Duodenal mucosa (tissue), 2 donors: ENCODE measurements around the gene HOXD4.

Source experiments
- H3K27ac ChIP-seq: one replicate; pipeline ENCODE4 v1.7.0; 2013; ENCODE audit warnings: low read depth, low read length
- H3K27me3 ChIP-seq, 2 donors: one replicate each; pipeline ENCODE4 v1.7.0; 2013; ENCODE audit warnings: low read length in 2 of 2, control low read depth in 1 of 2; ENCODE audit not compliant: insufficient read depth in 2 of 2, control insufficient read depth in 1 of 2
- H3K36me3 ChIP-seq, 2 donors: one replicate each; pipeline ENCODE4 v1.7.0; 2013; ENCODE audit warnings: low read length in 2 of 2, control low read depth in 1 of 2; ENCODE audit not compliant: insufficient read depth in 2 of 2, control insufficient read depth in 1 of 2
- H3K4me1 ChIP-seq, 2 donors: one replicate each; pipeline ENCODE4 v1.7.0; 2013; ENCODE audit warnings: low read length in 2 of 2, control low read depth in 1 of 2; ENCODE audit not compliant: insufficient read depth in 2 of 2, control insufficient read depth in 1 of 2
- H3K4me3 ChIP-seq, 2 donors: one replicate each; pipeline ENCODE4 v1.7.0; 2013; ENCODE audit warnings: low read length in 2 of 2, low read depth in 1 of 2
- H3K9ac ChIP-seq, 2 donors: one replicate each; pipeline ENCODE4 v1.7.0; 2013; ENCODE audit warnings: low read length in 2 of 2, low read depth in 1 of 2
- H3K9me3 ChIP-seq, 2 donors: one replicate each; pipeline ENCODE4 v1.7.0; 2013; ENCODE audit warnings: low read length in 2 of 2, control low read depth in 1 of 2; ENCODE audit not compliant: control insufficient read depth in 1 of 2

The HOXD4 gene

GRCh38 chr2:176122052-176122682 is 29.2 kb upstream of the HOXD4 start:
- no peaks in the 10 kb centered on the region for H3K36me3 ChIP-seq
- peak overlapping the region; percentile 10 for H3K27ac ChIP-seq
- H3K27me3 ChIP-seq = peaks cover 88 to 93% of the 10 kb centered on the region in 2 donors

DNA sequence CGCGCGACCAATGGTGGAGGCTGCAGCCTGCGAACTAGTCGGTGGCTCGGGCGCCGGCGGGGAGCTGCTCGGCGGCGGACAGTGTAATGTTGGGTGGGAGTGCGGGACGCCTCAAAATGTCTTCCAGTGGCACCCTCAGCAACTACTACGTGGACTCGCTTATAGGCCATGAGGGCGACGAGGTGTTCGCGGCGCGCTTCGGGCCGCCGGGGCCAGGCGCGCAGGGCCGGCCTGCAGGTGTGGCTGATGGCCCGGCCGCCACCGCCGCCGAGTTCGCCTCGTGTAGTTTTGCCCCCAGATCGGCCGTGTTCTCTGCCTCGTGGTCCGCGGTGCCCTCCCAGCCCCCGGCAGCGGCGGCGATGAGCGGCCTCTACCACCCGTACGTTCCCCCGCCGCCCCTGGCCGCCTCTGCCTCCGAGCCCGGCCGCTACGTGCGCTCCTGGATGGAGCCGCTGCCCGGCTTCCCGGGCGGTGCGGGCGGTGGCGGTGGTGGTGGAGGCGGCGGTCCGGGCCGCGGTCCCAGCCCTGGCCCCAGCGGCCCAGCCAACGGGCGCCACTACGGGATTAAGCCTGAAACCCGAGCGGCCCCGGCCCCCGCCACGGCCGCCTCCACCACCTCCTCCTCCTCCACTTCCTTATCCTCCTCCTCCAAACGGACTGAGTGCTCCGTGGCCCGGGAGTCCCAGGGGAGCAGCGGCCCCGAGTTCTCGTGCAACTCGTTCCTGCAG is 28.5 kb upstream of the HOXD4 start, which contains the start of gene HOXD9:
Gene HOXD9 (plus strand): TSS at position 37 of the 728 bp plus-strand sequence. CDS start 50 bp downstream, at position 87.
- no peaks in the 10 kb centered on the region for H3K9me3 ChIP-seq
- H3K27me3 ChIP-seq = peaks cover 88 to 93% of the 10 kb centered on the region in 2 donors
- peak within 1 kb of the TSS; percentile 43 to 50 for H3K4me3 ChIP-seq
- no peaks in the 10 kb centered on the region for H3K36me3 ChIP-seq
- peak within 1 kb of the TSS; percentile 10 for H3K27ac ChIP-seq
- no peaks in the 10 kb centered on the region for H3K4me1 ChIP-seq
- no peak within 1 kb of the TSS for H3K9ac ChIP-seq

More at GRCh38 chr2:176122052-176122682, 29.2 kb upstream of the HOXD4 start:
- H3K4me1 ChIP-seq = no peaks in the 10 kb centered on the region
- no peaks in the 10 kb centered on the region for H3K9me3 ChIP-seq
- no peak overlapping the region for H3K9ac ChIP-seq
- peak overlapping the region; percentile 43 to 50 for H3K4me3 ChIP-seq

DNA sequence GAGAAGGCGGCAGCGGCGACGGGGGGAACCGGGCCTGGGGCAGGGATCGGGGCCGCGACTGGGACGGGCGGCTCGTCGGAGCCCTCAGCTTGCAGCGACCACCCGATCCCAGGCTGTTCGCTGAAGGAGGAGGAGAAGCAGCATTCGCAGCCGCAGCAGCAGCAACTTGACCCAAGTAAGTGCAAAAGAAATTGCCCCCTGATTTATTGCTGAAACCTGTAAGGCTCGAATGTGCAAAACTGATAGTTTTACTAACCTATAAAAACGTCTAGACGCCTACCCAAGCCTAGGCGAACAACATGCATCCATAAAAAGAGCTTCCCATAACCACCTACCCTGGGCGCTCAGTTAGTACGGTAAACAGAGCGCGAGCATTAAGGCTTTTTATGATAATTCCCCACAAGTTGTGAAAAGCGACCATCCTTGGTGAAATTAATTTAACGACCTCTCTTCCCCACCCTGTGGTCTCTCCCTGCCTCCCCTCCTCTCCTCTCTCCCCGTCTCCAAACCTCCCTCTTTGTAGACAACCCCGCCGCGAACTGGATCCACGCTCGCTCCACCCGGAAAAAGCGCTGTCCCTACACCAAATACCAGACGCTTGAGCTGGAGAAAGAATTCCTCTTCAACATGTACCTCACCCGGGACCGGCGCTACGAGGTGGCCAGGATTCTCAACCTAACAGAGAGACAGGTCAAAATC is 27.8 kb upstream of the HOXD4 start:
- Histone ChIP-seq H3K27ac (no peak overlapping the region), H3K9ac (no peak overlapping the region), H3K4me1 (no peaks in the 10 kb centered on the region), H3K27me3 (peaks cover 89 to 93% of the 10 kb centered on the region in 2 donors), H3K36me3 (no peaks in the 10 kb centered on the region), H3K4me3 (no peak overlapping the region), H3K9me3 (no peaks in the 10 kb centered on the region)

- Histone ChIP-seq H3K27me3 (peaks cover 92 to 95% of the 10 kb centered on the region in 2 donors), H3K27ac (no peak overlapping the region), H3K36me3 (no peaks in the 10 kb centered on the region), H3K9me3 (no peaks in the 10 kb centered on the region), H3K4me1 (no peaks in the 10 kb centered on the region), H3K9ac (no peak overlapping the region), H3K4me3 (no peak overlapping the region)
Observed at GRCh38 chr2:176124110-176124946, 27.0 kb upstream of the HOXD4 start.

DNA sequence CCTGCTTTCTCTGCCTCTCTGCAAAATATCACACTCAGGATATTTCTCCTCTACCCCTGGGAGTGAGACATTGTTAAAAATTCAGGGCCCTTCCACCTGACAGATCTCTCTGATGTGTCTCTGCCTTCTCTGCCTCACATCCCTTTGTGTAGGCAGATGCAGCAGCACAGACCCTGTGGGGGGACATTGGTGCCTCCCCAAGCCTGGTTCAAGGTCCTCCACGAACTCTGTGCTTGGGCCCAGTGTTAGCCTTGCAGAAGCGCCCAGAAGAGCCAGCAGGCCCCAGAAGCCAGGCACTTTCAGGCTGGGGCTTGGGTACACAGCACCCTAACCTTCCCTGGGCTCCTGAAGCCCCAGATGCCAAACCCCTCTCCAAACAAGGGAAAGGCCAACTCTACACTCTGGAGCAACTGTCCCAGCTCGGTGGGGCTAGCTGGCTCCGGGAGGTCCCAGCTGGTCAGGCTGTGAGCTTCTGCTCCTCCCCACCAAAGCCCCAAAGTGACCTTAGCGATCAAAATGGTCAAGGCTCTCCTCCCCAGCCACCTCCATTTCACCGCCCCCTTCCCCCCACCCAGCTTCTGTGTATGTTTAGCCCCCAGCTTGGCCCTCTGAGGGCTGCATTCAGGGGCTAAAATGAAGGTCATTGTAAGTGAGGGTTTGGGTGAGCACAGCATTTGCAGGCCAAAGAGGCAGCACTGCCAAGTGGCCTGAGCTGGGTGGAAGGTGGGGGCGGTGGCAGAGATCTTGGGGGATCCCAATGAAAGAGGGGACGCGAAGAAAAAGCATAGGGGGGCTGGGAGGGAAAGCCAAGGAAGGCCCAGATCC is 26.2 kb upstream of the HOXD4 start:
- Histone ChIP-seq H3K27ac (peak overlapping the region; percentile 32), H3K4me3 (no peak overlapping the region), H3K36me3 (no peaks in the 10 kb centered on the region), H3K4me1 (no peaks in the 10 kb centered on the region), H3K9me3 (no peaks in the 10 kb centered on the region), H3K9ac (no peak overlapping the region), H3K27me3 (peaks cover 86 to 90% of the 10 kb centered on the region in 2 donors)

GRCh38 chr2:176125772-176126054 is 25.6 kb upstream of the HOXD4 start:
- no peaks in the 10 kb centered on the region for H3K36me3 ChIP-seq
- no peaks in the 10 kb centered on the region for H3K9me3 ChIP-seq
- H3K27me3 ChIP-seq = peaks cover 84 to 89% of the 10 kb centered on the region in 2 donors
- H3K27ac ChIP-seq = no peak overlapping the region
- H3K4me1 ChIP-seq = no peaks in the 10 kb centered on the region
- H3K4me3 ChIP-seq = no peak overlapping the region
- no peak overlapping the region for H3K9ac ChIP-seq

- H3K9me3 ChIP-seq = no peaks in the 10 kb centered on the region
- no peaks in the 10 kb centered on the region for H3K36me3 ChIP-seq
- H3K9ac ChIP-seq = no peak overlapping the region
- H3K27me3 ChIP-seq = peaks cover 81 to 88% of the 10 kb centered on the region in 2 donors
- no peak overlapping the region for H3K27ac ChIP-seq
- no peak overlapping the region for H3K4me3 ChIP-seq
- H3K4me1 ChIP-seq = no peaks in the 10 kb centered on the region
Observed at GRCh38 chr2:176126929-176127773, 24.2 kb upstream of the HOXD4 start.

DNA sequence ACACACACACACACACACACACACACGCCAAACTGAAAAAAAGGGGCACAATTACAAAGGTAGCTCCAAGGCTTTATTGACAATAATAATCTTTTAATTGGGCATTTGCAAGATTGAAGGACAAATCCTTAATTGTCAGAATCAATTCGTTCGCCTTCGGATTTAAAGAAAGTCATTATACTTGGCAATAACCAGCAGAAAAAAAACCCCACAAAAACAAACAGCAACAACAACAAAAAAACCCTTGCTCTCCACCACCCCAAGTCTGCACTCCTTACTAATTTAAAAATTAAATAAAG is 23.6 kb upstream of the HOXD4 start:
- H3K27ac ChIP-seq = no peak overlapping the region
- peaks cover 81 to 88% of the 10 kb centered on the region in 2 donors for H3K27me3 ChIP-seq
- no peaks in the 10 kb centered on the region for H3K9me3 ChIP-seq
- no peak overlapping the region for H3K9ac ChIP-seq
- no peaks in the 10 kb centered on the region for H3K4me1 ChIP-seq
- H3K4me3 ChIP-seq = no peak overlapping the region
- H3K36me3 ChIP-seq = no peaks in the 10 kb centered on the region
